ENCODE data around the gene SPRN. TPM values are rescaled to one million over a fixed set of nuclear protein-coding genes. Genes with fewer than 3 reads are reported as not detected.
"Not testable (repeated sequence)": the region's sequence is repeated elsewhere in the genome, so short reads cannot be mapped to it uniquely, and the experiment has no call there.

Gene SPRN
- total RNA-seq, 2 donors from 2014 or later, result not detected

DNA sequence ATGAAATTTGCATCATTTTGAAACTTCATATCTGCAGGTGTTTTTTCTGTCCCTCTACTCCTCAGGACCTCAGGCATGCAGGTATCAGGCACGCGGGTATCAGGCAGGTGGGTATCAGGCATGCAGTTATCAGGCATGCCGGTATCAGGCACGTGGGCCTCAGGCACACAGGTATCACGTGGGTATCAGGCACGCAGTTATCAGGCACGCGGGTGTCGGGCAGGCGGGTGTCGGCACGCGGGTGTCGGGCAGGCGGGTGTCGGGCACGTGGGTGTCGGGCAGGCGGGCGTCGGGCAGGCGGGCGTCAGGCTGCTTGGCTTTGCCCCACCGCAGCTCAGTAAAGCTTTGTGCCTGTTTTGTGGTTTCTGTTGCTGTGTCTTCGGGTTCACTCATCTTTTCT lies 8.7 kb downstream of the SPRN start:
- Histone ChIP-seq H3K4me1 (no peaks in the 10 kb centered on the region), H3K27me3 (no peaks in the 10 kb centered on the region), H3K9me3 (peaks cover 0 to 27% of the 10 kb centered on the region in 2 donors), H3K4me3 (no peak overlapping the region), H3K27ac (no peak overlapping the region), H3K36me3 (peaks cover 58% of the 10 kb centered on the region)
- peak; percentile 18 for DNase-seq (ENCODE audit: low spot score)
- TF ChIP-seq, protein P1, sequence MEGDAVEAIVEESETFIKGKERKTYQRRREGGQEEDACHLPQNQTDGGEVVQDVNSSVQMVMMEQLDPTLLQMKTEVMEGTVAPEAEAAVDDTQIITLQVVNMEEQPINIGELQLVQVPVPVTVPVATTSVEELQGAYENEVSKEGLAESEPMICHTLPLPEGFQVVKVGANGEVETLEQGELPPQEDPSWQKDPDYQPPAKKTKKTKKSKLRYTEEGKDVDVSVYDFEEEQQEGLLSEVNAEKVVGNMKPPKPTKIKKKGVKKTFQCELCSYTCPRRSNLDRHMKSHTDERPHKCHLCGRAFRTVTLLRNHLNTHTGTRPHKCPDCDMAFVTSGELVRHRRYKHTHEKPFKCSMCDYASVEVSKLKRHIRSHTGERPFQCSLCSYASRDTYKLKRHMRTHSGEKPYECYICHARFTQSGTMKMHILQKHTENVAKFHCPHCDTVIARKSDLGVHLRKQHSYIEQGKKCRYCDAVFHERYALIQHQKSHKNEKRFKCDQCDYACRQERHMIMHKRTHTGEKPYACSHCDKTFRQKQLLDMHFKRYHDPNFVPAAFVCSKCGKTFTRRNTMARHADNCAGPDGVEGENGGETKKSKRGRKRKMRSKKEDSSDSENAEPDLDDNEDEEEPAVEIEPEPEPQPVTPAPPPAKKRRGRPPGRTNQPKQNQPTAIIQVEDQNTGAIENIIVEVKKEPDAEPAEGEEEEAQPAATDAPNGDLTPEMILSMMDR (IDR thresholded peaks at IDR 0.05), result no peak

DNA sequence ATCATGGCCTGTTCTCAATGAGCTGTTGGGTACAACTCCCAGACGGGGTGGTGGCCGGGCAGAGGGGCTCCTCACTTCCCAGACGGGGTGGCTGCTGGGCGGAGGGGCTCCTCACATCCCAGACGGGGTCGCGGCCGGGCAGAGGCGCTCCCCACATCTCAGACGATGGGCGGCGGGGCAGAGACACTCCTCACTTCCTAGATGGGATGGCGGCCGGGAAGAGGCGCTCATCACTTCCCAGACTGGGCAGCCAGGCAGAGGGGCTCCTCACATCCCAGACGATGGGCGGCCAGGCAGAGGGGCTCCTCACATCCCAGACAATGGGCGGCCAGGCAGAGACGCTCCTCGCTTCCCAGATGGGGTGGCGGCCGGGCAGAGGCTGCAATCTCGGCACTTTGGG lies 10.0 kb downstream of the SPRN start:
- not testable (repeated sequence) for H3K27me3 ChIP-seq; H3K4me3 ChIP-seq; DNase-seq (ENCODE audit: low spot score); H3K4me1 ChIP-seq; H3K27ac ChIP-seq
- Histone ChIP-seq H3K9me3 (peaks cover 0 to 31% of the 10 kb centered on the region in 2 donors), H3K36me3 (peaks cover 63% of the 10 kb centered on the region)

DNA sequence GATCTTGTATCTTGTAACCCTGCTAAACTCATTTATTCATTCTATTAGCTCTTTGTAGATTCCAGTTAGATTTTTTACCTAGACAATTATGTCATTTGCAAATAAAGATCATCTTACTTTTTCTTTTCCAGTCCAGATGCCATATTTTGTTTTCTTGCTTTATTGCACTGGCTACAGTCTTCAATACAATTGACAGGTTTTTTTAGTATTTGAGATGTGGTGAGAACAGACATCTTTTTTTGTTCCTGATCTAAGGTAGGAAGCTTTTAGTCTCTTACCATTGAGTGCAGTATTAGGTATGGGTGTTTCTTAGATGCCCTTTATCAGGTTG lies 12.1 kb downstream of the SPRN start:
- Histone ChIP-seq H3K9me3 (peaks cover 0 to 31% of the 10 kb centered on the region in 2 donors), H3K27ac (no peak overlapping the region), H3K4me3 (no peak overlapping the region), H3K4me1 (no peaks in the 10 kb centered on the region), H3K27me3 (no peaks in the 10 kb centered on the region), H3K36me3 (peaks cover 68% of the 10 kb centered on the region)
- TF ChIP-seq, protein P1 (IDR thresholded peaks at IDR 0.05), result no peak
- no peak for DNase-seq (ENCODE audit: low spot score)

DNA sequence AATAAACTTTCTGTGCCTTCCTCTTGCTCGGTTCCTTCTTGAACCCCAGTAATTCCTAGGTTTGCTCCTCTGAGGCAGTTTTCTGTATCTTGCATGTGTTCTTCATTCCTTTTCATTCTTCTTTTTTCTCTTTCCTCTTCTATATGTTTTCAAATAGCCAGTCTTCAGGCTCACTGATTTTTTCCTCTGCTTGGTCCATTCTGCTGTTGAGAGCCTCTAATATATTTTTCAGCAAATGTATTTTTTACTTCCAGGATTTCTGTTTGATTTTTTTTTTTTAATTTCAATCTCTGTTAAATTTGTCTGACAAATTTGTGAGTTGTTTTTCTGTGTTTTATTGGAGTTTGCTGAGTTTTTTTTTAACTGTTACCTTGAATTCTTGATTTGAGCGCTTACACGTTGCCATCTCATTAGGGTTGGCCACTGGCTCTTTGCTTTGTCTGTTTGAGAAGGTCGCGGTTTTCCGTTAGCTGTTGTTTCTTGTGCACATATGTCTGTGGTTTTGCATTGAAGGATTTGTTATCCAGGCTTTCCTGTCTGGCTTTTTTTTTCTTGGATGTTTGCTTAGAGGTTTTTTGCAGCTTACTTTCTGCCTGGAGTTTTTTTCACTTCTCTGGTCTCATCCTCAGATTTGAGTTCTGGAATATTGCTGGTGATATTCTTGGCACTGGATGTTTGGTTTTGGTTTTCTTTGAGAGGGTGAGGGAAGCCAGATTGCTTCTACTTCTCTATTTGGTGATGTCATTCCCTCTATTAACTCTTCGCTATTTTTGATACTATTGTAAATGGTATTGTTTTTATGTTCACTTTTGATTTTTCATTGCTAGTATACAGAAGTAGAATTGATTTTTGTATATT lies 12.7 kb downstream of the SPRN start:
- Histone ChIP-seq H3K36me3 (peaks cover 72% of the 10 kb centered on the region), H3K4me3 (no peak overlapping the region), H3K27me3 (no peaks in the 10 kb centered on the region), H3K4me1 (no peaks in the 10 kb centered on the region), H3K9me3 (peaks cover 0 to 31% of the 10 kb centered on the region in 2 donors), H3K27ac (no peak overlapping the region)
- no peak for DNase-seq (ENCODE audit: low spot score)
- TF ChIP-seq, protein P1 (IDR thresholded peaks at IDR 0.05), result no peak

DNA sequence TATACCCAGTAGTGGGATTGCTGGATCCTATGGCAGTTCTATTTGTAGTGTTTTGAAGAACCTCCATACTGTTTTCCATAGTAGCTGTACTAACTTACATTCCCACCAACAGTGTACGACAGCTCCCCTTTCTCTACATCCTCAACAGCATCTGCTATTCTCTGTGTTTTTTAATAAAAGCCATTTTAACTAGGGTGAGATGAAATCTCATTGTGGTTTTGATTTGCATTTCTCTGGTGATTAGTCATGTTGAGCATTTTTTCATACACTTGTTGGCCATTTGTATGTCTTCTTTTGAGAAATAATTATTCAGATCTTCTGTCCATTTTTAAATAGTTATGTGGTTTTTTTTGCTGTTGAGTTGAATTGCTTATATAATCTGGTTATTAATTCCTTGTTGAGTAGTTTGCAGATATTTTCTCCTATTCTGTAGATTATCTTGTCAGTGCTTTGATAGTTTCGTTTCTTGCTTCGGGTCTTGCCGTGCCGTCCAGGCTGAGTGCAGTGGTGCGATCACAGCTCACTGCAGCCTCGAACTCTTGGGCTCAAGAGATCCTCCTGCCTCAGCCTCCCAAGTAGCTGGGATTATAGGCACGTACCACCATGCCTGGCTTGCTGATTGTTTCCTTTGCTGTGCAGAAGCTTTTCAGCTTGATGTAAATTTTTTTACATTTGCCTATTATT lies 18.4 kb downstream of the SPRN start:
- Histone ChIP-seq H3K4me3 (no peak overlapping the region), H3K9me3 (peaks cover 0 to 6% of the 10 kb centered on the region in 2 donors), H3K4me1 (no peaks in the 10 kb centered on the region), H3K27ac (no peak overlapping the region), H3K27me3 (no peaks in the 10 kb centered on the region), H3K36me3 (peaks cover 70% of the 10 kb centered on the region)
- DNase-seq (ENCODE audit: low spot score), result no peak
- TF ChIP-seq, protein P1 (IDR thresholded peaks at IDR 0.05), result no peak

DNA sequence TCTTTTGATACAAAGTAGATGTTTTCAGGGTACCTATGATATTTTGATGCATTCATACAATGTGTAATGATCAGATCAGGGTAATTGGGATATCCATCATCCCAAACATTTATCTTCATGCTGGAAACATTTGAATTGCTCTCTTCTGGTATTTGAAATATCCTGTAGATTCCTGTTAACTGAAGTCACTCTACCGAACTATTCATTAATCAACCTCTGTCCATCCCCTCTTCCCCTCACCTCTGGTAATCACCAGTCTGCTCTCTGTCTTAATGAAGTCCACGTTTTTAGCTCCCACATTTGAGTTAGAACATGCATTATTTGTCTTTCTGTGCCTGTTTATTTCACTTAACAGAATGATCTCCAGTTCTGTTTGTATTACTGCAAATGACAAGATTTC lies 19.2 kb downstream of the SPRN start:
- no peak overlapping the region for H3K4me3 ChIP-seq
- TF ChIP-seq, protein P1 (IDR thresholded peaks at IDR 0.05), result no peak
- no peak overlapping the region for H3K27ac ChIP-seq
- peaks cover 68% of the 10 kb centered on the region for H3K36me3 ChIP-seq
- no peaks in the 10 kb centered on the region for H3K27me3 ChIP-seq
- no peaks in the 10 kb centered on the region for H3K9me3 ChIP-seq
- no peaks in the 10 kb centered on the region for H3K4me1 ChIP-seq
- DNase-seq (ENCODE audit: low spot score), result no peak
